IMR-90 (cell line): ENCODE results near the gene MTX2. TPM values are rescaled to one million over a fixed set of nuclear protein-coding genes. Genes with fewer than 3 reads are reported as not detected.

ENCODE experiments used
- ATAC-seq: fragments of 200-7000 bp; cut with Tn5 transposase; 2 replicates; pipeline ENCODE4 v1.9.1; 2020; ENCODE audit warnings: low read depth, mild to moderate bottlenecking, moderate library complexity
- BruUV-seq: library from RNA; stranded (reverse); fragments of 400-500 nt; replicated peaks from 2 replicates; lab custom pipeline; 2021; lab: Mats Ljungman, UMichigan
- CTCF ChIA-PET: fragments of 300-600 bp; formaldehyde crosslinking; extraction: SDS; loops from one replicate; lab custom pipeline; 2021; ENCODE audit warnings: antibody characterized with exemption; lab: Yijun Ruan, JAX
- POLR2A ChIA-PET: fragments of 300-600 bp; sonication (Branson Sonifier 250); formaldehyde crosslinking; loops from one replicate; lab custom pipeline; 2022; ENCODE audit warnings: antibody characterized with exemption; ENCODE audit not compliant: unreplicated experiment; lab: Charles Lee
- DNase-seq: peaks from one replicate; pipeline ENCODE4 v3.0.0; 2013
- H2AFZ ChIP-seq: replicated peaks from 2 replicates; pipeline ENCODE3; 2013; ENCODE audit warnings: low read length, mild to moderate bottlenecking; ENCODE audit not compliant: poor library complexity
- H2AK5ac ChIP-seq: 2 replicates; pipeline ENCODE4 v1.6.1; 2013; ENCODE audit warnings: low read depth, low read length, inconsistent platforms
- H2AK9ac ChIP-seq: replicated peaks from 2 replicates; pipeline ENCODE3; 2013; ENCODE audit warnings: mild to moderate bottlenecking, low read depth, low read length, moderate library complexity; ENCODE audit not compliant: poor library complexity
- H2BK120ac ChIP-seq: 2 replicates; pipeline ENCODE4 v1.6.1; 2013; ENCODE audit warnings: low read depth, low read length, inconsistent platforms
- H2BK15ac ChIP-seq: 3 replicates; pipeline ENCODE4 v1.6.1; 2013; ENCODE audit warnings: low read depth, low read length, inconsistent platforms
- H2BK20ac ChIP-seq: 2 replicates; pipeline ENCODE4 v1.6.1; 2013; ENCODE audit warnings: low read depth, mild to moderate bottlenecking, inconsistent platforms, low read length, moderate library complexity
- H2BK5ac ChIP-seq: 2 replicates; pipeline ENCODE4 v1.6.1; 2013; ENCODE audit warnings: mild to moderate bottlenecking, low read depth, low read length, inconsistent platforms; ENCODE audit not compliant: poor library complexity, severe bottlenecking
- H3K14ac ChIP-seq: replicated peaks from 2 replicates; pipeline ENCODE4 v1.6.1; 2013; ENCODE audit warnings: low read depth, low read length, inconsistent platforms
- H3K18ac ChIP-seq: 2 replicates; pipeline ENCODE4 v1.6.1; 2013; ENCODE audit warnings: low read depth, low read length, control low read depth
- H3K23ac ChIP-seq: 2 replicates; pipeline ENCODE4 v1.6.1; 2013; ENCODE audit warnings: low read depth, low read length, inconsistent platforms
- H3K27ac ChIP-seq: 2 replicates; pipeline ENCODE4 v1.5.1; 2013; ENCODE audit warnings: mild to moderate bottlenecking, control low read depth, low read length; ENCODE audit not compliant: insufficient read depth
- H3K27me3 ChIP-seq: 2 replicates; pipeline ENCODE4 v1.6.1; 2013; ENCODE audit warnings: low read length; ENCODE audit not compliant: control insufficient read depth, insufficient read depth
- H3K36me3 ChIP-seq: 2 replicates; pipeline ENCODE4 v1.6.1; 2013; ENCODE audit warnings: low read length, mixed read lengths; ENCODE audit not compliant: control insufficient read depth, insufficient read depth
- H3K4ac ChIP-seq: 2 replicates; pipeline ENCODE4 v1.6.1; 2013; ENCODE audit warnings: low read depth, low read length, inconsistent platforms
- H3K4me1 ChIP-seq: 2 replicates; pipeline ENCODE4 v1.6.1; 2013; ENCODE audit warnings: low read length, mixed read lengths; ENCODE audit not compliant: control insufficient read depth, insufficient read depth
- H3K4me2 ChIP-seq: 2 replicates; pipeline ENCODE4 v1.6.1; 2013; ENCODE audit warnings: low read depth, mild to moderate bottlenecking, control low read depth, low read length, moderate library complexity
- H3K4me3 ChIP-seq: 2 replicates; pipeline ENCODE4 v1.5.1; 2013; ENCODE audit warnings: low read depth, mild to moderate bottlenecking, control low read depth, low read length, moderate library complexity; ENCODE audit not compliant: insufficient read depth
- H3K56ac ChIP-seq: 2 replicates; pipeline ENCODE4 v1.6.1; 2013; ENCODE audit warnings: low read length, inconsistent platforms; ENCODE audit not compliant: insufficient read depth; ENCODE audit errors: extremely low read depth
- H3K79me1 ChIP-seq, 2 experiments: 2 replicates each; pipeline ENCODE4 v1.6.1; 2013; ENCODE audit warnings: low read length in 2 of 2, inconsistent platforms in 1 of 2, low read depth in 1 of 2
- H3K9ac ChIP-seq: 2 replicates; pipeline ENCODE4 v1.6.1; 2013; ENCODE audit warnings: low read depth, low read length, control low read depth
- H3K9me1 ChIP-seq: 2 replicates; pipeline ENCODE4 v1.6.1; 2013; ENCODE audit warnings: low read length, inconsistent platforms; ENCODE audit not compliant: insufficient read depth
- H3K9me3 ChIP-seq: 2 replicates; pipeline ENCODE4 v1.6.1; 2013; ENCODE audit warnings: low read length; ENCODE audit not compliant: control insufficient read depth, insufficient read depth
- H4K20me1 ChIP-seq: 2 replicates; pipeline ENCODE4 v1.6.1; 2013; ENCODE audit warnings: low read length, inconsistent platforms; ENCODE audit not compliant: insufficient read depth
- H4K5ac ChIP-seq: 2 replicates; pipeline ENCODE4 v1.6.1; 2013; ENCODE audit warnings: mild to moderate bottlenecking, low read depth, low read length, control low read depth
- H4K8ac ChIP-seq, 2 experiments: 2 replicates each; pipeline ENCODE4 v1.6.1; 2013; ENCODE audit warnings: low read depth in 2 of 2, low read length in 2 of 2, control low read depth in 1 of 2, inconsistent platforms in 1 of 2
- H4K91ac ChIP-seq: 2 replicates; pipeline ENCODE4 v1.6.1; 2013; ENCODE audit warnings: low read depth, low read length, inconsistent platforms; ENCODE audit not compliant: insufficient read depth
- BHLHE40 ChIP-seq: fragments of 150-350 bp; IDR thresholded peaks from 2 replicates; pipeline ENCODE4 v1.6.1; 2016; ENCODE audit warnings: mild to moderate bottlenecking, low read depth, low read length
- CEBPB ChIP-seq: IDR thresholded peaks from 2 replicates; pipeline ENCODE4 v1.6.1; 2012; ENCODE audit warnings: low read depth, low read length, improper control_type of control experiment
- MAFK ChIP-seq: IDR thresholded peaks from 2 replicates; pipeline ENCODE4 v1.6.1; 2012; ENCODE audit warnings: low read depth, low read length, improper control_type of control experiment
- MXI1 ChIP-seq: IDR thresholded peaks from 2 replicates; pipeline ENCODE4 v1.6.1; 2012; ENCODE audit warnings: low read depth, mild to moderate bottlenecking, low read length, moderate library complexity, borderline replicate concordance
- NFE2L2 ChIP-seq: fragments of 150-350 bp; IDR thresholded peaks from 2 replicates; pipeline ENCODE4 v1.6.1; 2016; ENCODE audit warnings: low read depth, mild to moderate bottlenecking, low read length
- RCOR1 ChIP-seq: IDR thresholded peaks from 2 replicates; pipeline ENCODE4 v1.6.1; 2012; ENCODE audit warnings: mild to moderate bottlenecking, low read length, improper control_type of control experiment; ENCODE audit not compliant: insufficient replicate concordance
- WGBS, 2 experiments: methylation state at CpG; one replicate each; pipeline versions ENCODE4 v1.1.5 to v1.1.7; 2013; ENCODE audit warnings: missing lambda C conversion rate in 2 of 2; ENCODE audit not compliant: insufficient read length in 1 of 2; ENCODE audit errors: extremely low coverage in 2 of 2; 5-methylcytosine and 5-hydroxymethylcytosine counted together
- dilution Hi-C: fragments of 300-500 bp; cut with HindIII; formaldehyde crosslinking; loops from one replicate; pipeline ENCODE4 v1.14.3; 2018; ENCODE audit warnings: low sequenced_read_pairs; ENCODE audit not compliant: unreplicated experiment
- in situ Hi-C: fragments of 300-500 bp; cut with MboI; formaldehyde crosslinking; loops from 3 replicates; pipeline ENCODE4 v1.14.3; 2019; ENCODE audit warnings: low sequenced_read_pairs, inconsistent platforms, mixed read lengths
- intact Hi-C: fragments of 100-400 bp; cut with micrococcal nuclease; formaldehyde crosslinking; loops from 2 replicates; pipeline ENCODE4 v1.10.0; 2022
- polyA plus RNA-seq, 3 experiments: library from polyadenylated mRNA; depleted of rRNA; stranded (reverse); fragments of >200 nt; gene quantifications; 2 replicates each; pipeline ENCODE4 v1.2.3, GENCODE V29; 2012; ENCODE audit warnings: low replicate concordance in 1 of 3
- total RNA-seq: library from RNA; depleted of rRNA; stranded (reverse); fragments of >200 nt; gene quantifications from 2 replicates; pipeline ENCODE4 v1.2.3, GENCODE V29; 2012
- TF ChIP-seq, protein P1 (sequence below): conservative IDR thresholded peaks from 2 replicates; pipeline ENCODE4 v1.5.1; 2012; ENCODE audit warnings: mild to moderate bottlenecking, low read depth, low read length, improper control_type of control experiment
- TF ChIP-seq, protein P2 (sequence below): fragments of 150-350 bp; IDR thresholded peaks from 2 replicates; pipeline ENCODE4 v1.6.1; 2017; ENCODE audit warnings: mild to moderate bottlenecking, antibody characterized with exemption, low read length, low read depth

Gene MTX2
- total and polyA plus RNA-seq, 2 of the 4 experiments (the other 2 are of a cell fraction): 24.9 to 37.8 TPM

DNA sequence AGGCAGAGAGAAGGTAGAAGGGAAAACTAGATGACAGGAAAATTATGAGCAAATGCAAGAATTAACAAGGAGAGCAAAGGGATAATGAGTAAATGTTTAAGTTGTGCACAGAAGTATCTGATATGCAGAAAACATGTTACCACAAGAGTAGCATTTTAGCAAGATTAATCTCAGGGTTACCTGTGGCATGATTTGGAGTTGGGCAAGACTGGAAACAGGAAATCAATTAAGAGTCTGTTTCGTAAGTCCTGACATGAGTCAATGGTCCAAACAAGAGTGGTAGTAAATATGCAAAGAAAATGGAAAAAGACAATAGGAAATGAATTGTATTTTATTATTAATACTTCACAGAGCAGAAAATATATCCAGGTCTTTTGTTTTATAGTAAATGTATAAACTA is 17.3 kb upstream of the MTX2 start:
- Histone ChIP-seq H2AK5ac (no peak overlapping the region), H3K36me3 (no peaks in the 10 kb centered on the region), H3K27me3 (peaks cover 2% of the 10 kb centered on the region; the same call in 1 of the 2 replicates), H3K4ac (no peak overlapping the region), H3K79me1 (no peaks in the 10 kb centered on the region), H2AFZ (no peak overlapping the region), H3K4me1 (no peaks in the 10 kb centered on the region), H3K27ac (no peak overlapping the region), H2BK5ac (no peak overlapping the region), H2BK15ac (no peak overlapping the region), H2BK20ac (no peak overlapping the region), H3K18ac (no peak overlapping the region), H4K20me1 (no peaks in the 10 kb centered on the region), H4K5ac (no peak overlapping the region), H3K4me2 (no peak overlapping the region), H3K9me3 (no peaks in the 10 kb centered on the region), H3K14ac (no peak overlapping the region), H4K8ac (no peak overlapping the region), H3K9ac (no peak overlapping the region), H3K56ac (no peak overlapping the region), H3K4me3 (no peak overlapping the region), H2BK120ac (no peak overlapping the region), H2AK9ac (no peak overlapping the region), H3K9me1 (no peaks in the 10 kb centered on the region), H3K23ac (no peak overlapping the region), H4K91ac (no peak overlapping the region)
- CTCF ChIA-PET: no interaction called here
- no CpG with 5 or more reads among the region's 1 CpG for WGBS, 2 experiments
- no TSS peak for BruUV-seq
- TF ChIP-seq, protein P1, sequence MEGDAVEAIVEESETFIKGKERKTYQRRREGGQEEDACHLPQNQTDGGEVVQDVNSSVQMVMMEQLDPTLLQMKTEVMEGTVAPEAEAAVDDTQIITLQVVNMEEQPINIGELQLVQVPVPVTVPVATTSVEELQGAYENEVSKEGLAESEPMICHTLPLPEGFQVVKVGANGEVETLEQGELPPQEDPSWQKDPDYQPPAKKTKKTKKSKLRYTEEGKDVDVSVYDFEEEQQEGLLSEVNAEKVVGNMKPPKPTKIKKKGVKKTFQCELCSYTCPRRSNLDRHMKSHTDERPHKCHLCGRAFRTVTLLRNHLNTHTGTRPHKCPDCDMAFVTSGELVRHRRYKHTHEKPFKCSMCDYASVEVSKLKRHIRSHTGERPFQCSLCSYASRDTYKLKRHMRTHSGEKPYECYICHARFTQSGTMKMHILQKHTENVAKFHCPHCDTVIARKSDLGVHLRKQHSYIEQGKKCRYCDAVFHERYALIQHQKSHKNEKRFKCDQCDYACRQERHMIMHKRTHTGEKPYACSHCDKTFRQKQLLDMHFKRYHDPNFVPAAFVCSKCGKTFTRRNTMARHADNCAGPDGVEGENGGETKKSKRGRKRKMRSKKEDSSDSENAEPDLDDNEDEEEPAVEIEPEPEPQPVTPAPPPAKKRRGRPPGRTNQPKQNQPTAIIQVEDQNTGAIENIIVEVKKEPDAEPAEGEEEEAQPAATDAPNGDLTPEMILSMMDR: no peak
- TF ChIP-seq MXI1 (no peak), RCOR1 (no peak), MAFK (no peak), NFE2L2 (no peak), BHLHE40 (no peak), CEBPB (no peak)
- TF ChIP-seq, protein P2, sequence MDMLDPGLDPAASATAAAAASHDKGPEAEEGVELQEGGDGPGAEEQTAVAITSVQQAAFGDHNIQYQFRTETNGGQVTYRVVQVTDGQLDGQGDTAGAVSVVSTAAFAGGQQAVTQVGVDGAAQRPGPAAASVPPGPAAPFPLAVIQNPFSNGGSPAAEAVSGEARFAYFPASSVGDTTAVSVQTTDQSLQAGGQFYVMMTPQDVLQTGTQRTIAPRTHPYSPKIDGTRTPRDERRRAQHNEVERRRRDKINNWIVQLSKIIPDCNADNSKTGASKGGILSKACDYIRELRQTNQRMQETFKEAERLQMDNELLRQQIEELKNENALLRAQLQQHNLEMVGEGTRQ: no peak
- DNase-seq (no peak), ATAC-seq (no peak)
- dilution Hi-C loops (no loop called here), in situ Hi-C loops (no loop called here), intact Hi-C loops (no loop called here)
- POLR2A ChIA-PET: no interaction called here
